IPS-NIHi7 (cell line): ENCODE data around the gene NFIX.

Experiments
- DNase-seq: peaks from one replicate; pipeline ENCODE4 v3.0.0; 2012; ENCODE audit warnings: mixed read lengths; ENCODE audit errors: extremely low spot score

The NFIX gene

GRCh38 chr19:13036366-13036976 is 41.2 kb downstream of the NFIX start:
- DNase-seq: peak; percentile 32

GRCh38 chr19:13037161-13037560 is 41.9 kb downstream of the NFIX start:
- DNase-seq: no peak

DNA sequence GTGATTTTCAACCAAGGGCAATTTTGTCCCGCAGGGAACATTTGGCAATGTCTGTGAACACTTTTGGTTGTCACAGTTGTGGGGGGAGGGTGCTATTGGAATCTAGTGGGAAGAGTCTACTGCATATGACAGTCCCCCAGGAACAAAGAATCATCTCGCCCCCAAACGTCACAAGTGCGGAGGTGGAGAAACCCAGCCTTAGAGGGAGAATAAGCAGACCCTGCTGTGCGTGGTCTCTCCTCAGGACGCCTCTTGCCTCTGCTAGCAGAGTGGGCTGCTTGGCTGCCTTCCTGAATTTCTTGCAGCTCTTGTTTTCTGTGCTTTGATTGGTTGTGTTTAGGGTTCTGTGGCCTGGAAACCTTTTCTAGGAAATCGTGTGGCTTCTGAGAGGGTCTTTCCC is 42.5 kb downstream of the NFIX start:
- DNase-seq: no peak

GRCh38 chr19:13038306-13039210 is 43.3 kb downstream of the NFIX start:
- DNase-seq: no peak

GRCh38 chr19:13039211-13039789 is 44.0 kb downstream of the NFIX start:
- no peak for DNase-seq

DNA sequence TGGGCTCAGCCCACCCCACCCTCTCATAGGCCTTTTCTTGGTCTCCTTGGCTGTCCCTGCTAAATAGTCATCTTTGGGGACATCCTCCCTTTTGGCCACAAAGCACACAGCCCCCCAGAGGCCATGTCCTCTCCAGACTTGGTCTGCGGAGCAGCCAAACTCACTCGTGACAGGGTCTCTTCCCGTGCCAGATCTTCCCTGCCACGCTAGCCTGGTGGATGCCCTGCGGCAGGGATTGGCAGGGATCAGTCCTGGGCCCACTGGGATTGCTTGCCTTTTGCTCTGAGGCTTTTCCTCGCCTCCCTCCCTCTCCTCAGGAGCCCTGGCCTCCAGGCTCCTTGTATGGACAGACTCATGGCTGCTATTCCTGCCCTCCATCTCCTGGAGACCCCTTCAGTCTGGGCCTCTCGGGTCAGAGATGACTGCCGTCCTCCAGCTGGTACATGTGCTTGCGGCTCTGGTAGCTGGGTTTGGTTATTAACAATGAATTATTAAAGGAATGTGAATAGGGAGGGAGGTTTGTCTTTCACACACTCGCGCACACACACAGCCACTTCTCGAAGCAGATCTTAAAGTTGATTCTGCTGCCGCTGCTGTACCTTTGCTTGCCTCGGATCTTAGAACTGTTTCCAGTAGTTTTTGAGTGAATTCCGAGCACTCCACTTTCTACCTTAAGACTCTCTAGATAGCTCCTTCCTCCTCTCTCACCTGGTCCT is 45.1 kb downstream of the NFIX start:
- DNase-seq: no peak

- DNase-seq: no peak
Measured at GRCh38 chr19:13040948-13041292, 45.6 kb downstream of the NFIX start.

DNA sequence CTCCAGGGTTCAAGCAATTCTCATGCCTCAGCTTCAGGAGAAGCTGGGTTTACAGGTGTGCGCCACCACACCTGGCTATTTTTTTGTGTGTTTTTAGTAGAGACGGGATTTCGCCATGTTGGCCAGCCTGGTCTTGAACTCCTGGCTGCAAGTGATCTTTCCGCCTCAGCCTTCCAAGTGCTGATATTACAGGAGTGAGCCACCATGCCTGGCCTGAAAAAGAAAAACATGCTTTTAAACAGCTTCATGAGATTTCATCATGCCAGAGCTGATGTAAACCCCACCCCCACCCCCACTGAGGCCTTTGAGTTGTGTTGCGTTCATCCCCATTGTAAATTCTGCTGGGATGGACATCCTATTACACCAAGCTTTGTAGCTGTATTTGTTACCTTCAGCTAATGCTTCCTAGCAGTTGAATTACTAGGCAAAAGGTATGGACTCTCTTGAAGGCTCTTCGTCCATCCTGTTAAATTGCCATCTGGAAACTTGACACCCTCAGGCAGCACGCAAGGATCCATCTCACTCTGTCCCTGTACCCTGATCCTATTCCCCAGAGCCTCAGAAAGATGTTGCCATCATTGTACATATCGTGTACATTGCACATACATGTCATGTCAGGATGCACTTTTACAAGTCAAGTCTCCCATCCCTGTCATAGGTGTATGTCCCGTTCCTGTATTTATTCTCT is 47.3 kb downstream of the NFIX start:
- DNase-seq: no peak

GRCh38 chr19:13043285-13043684 is 48.0 kb downstream of the NFIX start:
- no peak for DNase-seq

DNA sequence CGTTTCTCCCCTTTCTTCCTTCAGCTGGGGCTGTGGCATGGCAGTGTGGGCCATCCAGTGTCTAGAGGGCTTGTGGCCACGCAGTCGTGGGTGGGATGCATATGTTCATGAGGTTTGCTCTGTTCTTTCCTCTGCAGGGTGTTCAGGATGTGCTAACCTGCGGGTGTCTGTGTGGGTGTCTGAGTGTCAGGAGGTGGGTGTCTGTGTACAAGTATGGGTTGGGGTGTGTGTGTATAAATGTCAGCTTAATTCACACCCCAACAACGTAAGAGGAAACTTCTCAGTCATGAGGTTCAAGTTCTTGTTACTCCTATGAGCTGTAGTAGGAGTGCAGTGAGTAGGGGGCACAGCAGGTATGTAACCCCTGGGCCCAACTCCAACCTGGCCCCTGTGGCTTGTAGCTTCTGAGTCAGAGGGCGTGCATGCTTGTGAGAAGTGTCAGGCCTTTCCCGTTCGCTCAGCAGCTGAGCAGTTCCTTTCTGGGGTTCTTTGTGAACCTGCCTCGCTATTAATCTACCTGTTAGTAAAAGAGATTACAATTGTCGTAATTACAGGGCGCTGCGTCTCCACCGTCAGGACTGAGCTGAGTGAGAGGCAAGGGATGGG is 49.1 kb downstream of the NFIX start:
- DNase-seq: no peak

- no peak for DNase-seq
Measured at GRCh38 chr19:13045812-13046211, 50.5 kb downstream of the NFIX start.

- DNase-seq: no peak
Measured at GRCh38 chr19:13047374-13047773, 52.1 kb downstream of the NFIX start.

DNA sequence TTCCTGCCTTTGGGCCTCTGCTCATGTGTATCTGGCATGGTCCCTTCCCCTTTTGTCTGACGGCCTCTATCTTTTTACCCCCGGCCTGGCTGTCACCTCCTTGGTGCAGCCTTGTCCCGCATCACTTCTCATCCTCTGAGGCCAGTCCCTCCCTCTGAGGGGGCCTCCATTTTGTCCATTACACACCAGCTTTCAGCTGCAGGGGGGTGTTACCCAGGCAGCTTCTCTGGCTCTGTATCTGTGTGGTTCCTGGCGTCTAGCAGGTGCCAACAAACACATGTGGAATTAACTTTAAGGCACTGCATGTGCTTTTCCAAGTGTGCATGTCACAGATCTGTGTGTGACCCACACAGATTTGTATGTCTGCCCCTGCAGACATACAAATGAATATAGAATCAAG is 55.0 kb downstream of the NFIX start:
- DNase-seq: no peak

- DNase-seq: peak; percentile 90
Measured at GRCh38 chr19:13051557-13052165, 56.4 kb downstream of the NFIX start.

DNA sequence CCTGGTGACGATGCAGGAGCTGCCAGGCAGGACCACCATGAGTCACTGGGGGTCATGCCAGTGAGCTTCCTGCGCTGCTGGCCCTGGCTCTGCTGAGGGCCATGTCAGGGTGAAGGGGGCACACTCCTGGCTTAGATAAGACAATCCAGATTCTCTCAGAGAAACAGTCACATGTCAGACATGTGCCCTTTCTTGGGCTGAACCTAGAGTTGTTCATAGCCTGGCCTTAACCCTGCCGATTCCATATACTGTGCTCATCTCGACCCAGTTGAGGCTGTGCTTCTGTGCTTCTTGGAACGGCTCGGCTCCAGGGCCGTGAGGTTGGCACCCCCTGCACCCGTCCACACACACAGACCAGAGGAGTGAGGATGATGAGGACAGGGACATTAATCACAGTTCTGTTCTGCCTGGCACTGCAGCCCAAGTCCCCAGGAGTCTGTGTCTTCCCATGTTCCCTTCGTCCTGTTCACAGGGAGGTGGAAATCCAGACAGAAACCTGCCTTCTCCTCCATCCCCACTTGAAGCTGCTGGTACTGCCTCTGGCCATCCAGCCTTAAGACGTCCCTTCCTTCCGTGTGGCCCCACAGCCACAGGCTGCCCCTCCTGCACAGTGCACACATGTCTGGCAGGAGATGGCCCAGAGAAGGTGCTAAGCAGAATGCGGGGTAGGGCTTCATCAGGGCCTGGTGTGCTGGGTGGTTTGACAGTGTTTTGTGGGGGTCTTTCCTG is 57.3 kb downstream of the NFIX start:
- no peak for DNase-seq

DNA sequence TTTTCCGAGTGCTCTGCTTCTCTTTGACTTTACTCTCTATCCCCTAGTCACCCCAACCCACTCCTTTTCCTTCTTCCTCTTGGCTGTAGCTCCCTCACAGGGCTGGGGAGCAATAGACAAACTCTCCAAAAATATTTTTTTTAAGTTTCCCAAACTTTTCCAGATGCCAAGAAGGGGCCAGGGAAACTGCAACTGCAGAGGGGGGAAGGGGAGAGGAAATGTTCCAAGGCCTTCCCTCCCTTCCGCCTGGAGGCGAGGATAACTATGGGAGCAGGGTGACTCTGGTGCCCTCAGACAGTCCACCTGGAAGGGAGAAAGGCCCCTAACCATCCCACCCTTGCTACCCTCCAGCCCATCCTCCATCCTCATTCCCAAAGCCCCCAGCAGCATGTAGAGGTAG is 58.0 kb downstream of the NFIX start:
- no peak for DNase-seq

- DNase-seq: peak; percentile 52
Measured at GRCh38 chr19:13053761-13054625, 58.7 kb downstream of the NFIX start.

DNA sequence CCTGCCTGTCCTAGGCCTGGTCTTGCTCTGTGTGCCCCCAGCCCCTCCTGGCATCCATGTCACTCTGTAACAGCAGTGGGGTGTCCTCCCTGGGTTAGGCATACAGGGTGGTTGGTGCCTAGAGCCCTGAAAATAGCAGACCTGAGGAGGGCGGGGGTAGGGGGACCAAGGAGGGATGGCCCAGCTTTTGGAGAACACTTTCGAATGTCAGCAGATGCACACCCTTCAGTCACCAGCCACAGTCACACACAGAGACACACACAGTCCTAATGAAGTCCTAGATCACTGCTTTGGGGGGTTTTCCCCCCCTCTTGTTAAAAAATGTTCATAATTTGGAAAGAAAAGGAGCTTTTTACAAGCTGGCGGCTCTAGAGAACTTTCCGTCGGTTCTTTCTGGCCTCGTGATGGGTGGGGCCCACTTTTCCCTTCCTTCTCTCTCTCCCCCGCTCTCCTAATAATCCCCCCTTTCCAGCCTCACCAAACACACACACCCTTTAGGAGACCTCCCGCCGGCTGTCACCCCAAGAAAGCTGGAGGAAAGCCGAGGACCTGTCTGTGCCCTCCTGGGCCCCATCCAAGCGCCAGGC is 59.4 kb downstream of the NFIX start:
- no peak for DNase-seq
